Activated CD8-positive, alpha-beta memory T cell treated with anti-CD3 and anti-CD28 coated beads, Interleukin-2, amount 50 U/mL, for 48 hours (primary cell): ENCODE data around the gene VSNL1.

Source experiments
- DNase-seq: peaks from one replicate; pipeline ENCODE4 v3.0.0-alpha.2; 2020

Gene VSNL1

DNA sequence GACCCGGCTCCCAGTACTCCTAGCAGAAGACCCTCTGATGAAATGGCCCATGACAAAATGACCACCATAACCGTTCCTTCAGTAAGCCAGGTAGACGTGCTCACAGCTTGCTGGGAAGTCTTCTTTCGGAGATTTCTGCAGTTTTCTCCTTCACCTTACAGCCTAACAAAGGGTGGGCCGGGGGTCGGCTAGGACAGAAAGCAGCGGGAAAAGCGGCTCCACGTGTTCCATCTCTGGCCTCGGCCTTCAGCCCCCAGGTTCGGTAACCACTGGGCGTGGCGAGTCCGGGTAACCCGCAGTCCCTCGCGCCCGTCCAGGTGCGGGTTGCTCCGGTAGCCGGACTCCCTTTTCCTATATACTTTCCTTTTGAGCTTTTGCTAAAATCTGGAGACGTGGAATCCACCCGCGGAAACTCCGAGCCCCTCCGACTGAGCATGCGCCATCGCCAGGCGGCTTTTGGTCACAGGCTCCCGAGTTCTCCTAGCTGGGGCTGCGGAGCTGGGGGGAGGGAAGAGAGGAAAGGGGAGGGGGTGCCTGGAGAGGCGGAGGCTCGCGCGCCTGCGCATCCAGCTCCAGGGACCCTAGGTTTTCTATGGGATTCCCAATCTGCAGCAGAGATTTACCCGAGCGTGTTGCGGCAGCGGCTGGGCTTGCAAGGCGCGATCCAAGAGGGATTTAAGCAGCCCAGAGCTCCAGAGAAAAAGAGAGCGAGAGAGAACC lies at the start of gene VSNL1:
Gene VSNL1 (plus strand): TSS at position 604 of the 720 bp plus-strand sequence. CDS start 51,379 bp downstream, outside the sequence.
- DNase-seq: no peak

DNA sequence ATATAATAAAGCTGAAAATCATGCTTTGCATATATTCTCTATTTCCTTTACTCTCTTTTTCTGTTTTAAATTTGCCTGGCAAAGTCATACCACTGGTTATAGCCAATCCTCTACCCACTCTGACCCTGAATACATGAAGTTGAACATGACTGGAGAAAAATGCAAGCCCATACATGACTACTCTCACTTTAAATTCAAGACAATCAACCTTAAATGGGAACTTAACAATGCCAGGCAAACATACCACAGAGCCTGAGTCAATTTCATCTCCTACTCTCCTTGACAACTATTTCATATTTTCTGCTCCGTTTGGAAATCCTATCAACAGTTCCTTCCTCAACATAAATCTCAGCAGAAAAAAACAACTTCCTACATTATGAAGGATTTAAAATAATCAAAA lies 44.9 kb upstream of the VSNL1 start:
- no peak for DNase-seq

DNA sequence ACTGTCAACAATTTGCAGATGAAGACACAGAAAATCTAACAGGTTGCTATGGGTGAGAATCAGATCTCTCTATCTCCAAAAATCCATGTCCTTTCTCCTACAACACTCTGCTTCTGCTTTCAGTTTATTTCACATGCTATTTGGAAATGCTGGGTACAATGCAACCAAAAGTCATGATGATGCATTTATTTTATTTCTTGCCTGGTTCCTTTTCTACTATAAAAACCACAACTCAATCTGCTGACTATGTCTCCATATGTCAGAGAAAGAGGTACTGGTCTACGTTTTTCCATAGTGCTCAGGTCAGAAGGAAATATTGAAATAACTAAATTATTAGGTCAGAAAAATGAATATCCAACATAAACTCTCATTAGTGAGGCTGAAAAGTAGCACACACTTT lies 42.8 kb upstream of the VSNL1 start:
- DNase-seq: no peak

DNA sequence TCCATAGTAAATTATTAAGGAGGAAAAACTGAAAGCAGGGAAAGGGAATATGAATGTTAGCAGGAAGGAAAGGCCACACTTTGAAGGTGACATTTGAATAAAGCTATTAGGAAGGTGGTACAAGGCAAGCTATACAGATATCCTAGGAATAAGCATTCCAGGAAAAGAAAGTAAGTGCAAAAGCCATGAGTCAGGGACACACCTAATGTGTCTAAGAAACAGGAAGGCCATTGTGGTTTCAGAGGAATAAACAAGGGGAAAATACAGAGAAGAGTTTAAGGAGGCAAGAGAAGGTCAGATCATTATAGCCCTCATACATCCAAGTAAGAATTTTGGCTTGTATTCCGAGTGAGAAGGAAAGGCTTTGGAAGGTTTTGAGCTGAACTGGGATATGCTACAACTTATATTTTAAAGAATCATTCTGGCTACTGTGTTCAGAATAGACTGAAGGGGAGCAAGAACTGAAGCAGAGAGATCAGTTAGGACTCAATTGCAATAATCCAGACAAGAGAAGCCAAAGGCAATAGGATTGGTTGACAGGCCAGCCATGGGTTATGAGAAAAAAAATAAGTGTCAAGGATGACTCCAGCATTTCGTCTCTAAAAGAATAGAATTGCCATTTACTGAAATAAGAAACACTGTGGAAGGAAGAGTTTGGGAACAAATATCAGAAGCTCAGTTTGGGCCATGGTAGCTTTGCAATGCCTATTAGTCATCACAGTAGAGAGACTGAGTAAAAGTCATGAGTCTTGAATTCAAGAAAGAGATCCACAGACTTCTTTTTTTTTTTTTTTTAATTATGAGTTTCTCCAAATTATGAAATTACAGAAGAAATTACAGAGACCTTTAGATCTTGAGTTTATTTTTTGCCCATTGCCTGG lies 33.5 kb upstream of the VSNL1 start:
- DNase-seq: no peak

DNA sequence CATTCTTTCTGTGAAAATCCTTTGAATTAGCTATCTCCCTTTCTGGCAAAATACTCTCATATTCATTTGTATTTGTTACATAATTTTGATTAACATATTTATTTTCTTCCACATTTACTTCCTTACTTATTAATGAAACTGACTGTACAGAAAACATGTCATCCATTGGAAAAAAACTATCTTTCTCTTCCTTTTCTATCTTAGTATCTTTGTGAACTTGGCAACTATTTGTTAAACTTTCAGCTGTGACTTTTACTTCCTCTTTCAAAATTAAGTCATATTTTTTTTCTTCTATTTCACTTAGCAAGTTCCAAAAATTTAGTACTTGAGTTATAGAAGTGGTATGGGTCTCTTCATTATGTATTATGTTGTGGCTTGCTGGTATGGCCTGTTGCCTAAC lies 24.8 kb upstream of the VSNL1 start:
- DNase-seq: no peak

DNA sequence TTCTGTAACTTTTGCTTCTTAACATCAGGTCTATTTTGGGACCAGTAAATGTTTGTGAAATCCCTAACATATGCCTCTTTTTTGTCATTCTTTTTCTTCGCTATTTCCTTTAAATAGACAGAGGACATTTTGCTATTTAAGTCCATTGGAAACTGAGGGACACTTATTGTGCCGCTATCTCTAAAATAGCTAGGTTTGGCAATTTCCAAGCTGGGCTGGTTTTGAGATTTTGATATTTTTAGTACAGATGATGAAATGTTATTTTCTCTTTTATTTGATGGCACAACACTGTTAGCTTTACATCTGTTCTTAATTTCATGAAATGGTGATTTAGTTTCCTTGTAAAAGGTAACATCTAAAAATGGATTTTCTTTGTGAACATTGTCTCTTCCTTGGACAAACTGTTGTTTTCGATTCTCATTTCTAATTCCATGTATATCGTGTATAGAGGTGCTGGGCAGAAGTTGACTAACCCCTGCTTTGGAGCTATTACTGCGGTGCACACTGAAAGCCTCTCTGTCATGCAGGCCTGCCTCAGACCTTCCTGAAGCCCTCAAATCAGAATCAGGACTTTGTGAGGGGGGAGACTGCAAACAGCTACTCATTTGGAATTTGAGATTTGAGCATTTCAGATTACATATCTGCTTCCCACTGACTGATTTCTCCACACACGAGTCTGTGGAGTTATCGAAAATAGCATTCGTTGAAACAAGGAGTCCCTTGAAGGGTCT lies 22.9 kb upstream of the VSNL1 start:
- DNase-seq: no peak

DNA sequence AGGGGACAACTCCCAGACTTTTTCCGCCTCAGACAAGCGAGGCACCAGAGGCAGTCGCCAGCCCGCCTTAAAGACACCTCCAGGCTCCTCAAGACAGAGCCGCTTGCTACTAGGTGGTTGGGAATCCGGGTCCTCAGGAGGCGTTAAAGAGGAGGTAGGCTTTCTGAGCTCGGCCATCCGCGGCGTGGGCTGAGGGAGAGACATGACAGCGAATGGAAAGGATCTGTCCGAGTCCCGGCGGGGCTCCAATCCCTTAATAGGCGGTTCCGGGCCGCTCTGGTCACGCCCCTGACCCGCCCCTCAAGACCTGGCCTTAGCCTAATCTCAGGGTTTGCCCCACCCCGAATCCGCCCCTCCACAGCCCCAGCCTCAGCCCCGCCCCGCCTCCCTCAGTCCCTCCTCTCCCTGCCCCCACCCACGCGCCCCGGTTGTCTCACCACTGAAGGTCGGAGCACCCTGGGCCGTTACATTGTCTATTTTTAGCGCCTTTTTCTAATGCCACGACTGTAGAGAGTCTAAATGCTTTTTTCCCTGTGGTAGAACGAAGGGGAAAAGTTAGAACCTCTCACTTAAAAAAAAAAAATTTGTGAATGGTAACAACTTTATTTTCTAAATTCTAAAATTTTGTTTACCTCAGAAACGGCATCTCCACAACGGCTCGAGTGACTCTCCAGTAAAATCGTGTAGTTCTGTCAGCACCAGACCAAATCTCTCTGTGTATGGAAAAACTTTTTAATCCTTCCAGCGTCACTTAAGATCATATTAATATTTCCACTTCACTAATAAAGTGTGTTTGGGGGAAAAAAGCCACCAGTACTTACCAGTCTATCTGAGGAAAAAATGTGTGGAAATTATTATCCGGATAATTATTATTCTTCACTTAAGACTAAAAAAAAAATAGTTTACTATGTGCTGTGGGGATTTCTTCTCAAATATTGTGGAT lies 22.0 kb upstream of the VSNL1 start, which contains the start of gene RAD51AP2:
Gene RAD51AP2 (minus strand): TSS at position 229 of the 943 bp plus-strand sequence. CDS start 25 bp downstream, at position 204.
- DNase-seq: peak; percentile 74

DNA sequence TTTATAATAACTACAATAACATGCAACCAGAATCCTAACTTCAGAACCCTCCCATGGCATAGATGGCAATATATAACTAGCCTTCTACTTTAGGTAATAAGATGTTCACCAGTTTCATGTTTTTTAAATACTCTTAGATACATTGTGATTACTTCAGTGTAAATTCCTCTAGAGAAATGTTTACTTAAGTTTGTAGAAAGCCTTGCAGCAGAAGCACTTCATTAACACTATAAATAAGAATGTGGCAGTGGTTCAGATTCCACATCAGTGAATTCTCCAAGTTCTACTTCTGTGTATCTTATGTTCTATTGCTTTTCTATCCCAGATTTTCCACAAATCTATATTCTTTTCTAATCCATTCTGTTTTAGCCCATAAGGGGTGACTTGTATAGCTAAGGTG lies 21.0 kb upstream of the VSNL1 start:
- no peak for DNase-seq

DNA sequence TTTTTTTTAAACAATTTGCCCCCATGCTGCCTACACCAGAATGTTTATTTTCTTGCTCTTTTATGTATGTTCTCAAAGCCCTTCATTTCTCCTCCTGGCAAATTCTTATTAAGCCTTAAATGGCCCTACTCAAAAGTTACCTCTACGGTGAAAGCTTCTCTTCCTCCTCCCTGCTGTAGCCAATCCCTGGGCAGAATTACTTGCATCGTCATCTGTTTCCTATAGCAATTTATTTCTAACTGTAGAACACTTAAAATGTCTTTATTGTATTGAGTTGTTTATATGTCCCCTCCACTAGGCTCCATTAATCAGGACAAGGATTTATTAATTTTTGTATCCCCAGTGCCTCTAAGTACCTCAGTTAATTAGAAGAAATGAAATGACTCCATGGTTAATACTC lies 19.7 kb upstream of the VSNL1 start:
- no peak for DNase-seq

DNA sequence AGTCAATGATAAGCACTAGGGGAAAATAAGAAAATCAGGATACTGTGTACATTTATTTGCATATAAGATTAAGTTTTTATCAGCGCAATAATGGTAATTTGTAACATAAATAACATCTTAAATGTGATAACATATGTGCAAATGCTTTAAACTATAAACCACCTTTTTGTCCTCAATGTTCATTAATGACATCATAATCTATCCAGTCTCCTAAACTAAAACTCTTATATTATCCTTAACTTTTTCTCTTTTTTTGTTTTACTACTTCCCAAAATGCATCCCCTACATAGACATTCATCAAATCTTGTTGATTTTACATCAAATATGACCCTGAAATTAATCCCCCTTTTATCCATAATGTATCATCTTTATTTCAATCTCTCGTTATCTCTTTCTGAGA lies 18.9 kb upstream of the VSNL1 start:
- DNase-seq: no peak

DNA sequence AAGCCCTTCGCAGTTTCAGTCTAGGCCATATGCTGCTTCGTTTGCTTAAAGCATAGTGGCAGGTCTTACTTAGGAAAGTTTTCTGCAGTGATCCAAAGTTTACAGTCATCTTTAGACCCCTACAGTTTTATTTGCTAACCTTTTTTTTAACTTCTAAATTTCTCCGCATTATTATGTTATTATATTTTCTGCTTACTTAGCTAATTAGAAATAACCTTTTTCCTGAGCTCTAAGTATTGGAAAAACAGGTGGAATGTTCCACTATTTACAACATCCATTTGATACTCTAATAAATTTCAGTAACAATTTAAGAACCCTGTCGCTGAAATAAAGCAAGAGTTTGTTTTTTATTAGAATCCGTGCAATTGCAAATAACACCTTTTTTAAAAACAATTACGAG lies 18.2 kb upstream of the VSNL1 start:
- no peak for DNase-seq

DNA sequence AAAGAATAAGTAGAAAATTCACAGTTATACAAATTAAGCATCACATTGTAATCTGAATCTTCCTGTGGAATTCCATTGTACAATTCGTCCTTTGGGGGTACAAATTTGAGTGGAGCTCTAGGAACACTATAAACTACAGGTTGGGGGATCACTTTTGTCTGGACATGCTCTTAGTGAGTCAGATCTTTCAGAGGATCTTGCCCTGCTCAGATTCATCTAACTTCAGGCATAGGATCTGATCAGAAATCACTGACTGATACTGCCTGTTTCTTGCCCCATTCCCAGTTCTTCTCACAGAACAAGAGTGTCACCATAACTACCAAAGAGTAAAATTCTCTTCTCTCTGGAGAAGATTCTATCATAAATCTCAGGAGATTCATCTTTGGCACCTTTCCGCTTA lies 10.7 kb upstream of the VSNL1 start:
- no peak for DNase-seq

DNA sequence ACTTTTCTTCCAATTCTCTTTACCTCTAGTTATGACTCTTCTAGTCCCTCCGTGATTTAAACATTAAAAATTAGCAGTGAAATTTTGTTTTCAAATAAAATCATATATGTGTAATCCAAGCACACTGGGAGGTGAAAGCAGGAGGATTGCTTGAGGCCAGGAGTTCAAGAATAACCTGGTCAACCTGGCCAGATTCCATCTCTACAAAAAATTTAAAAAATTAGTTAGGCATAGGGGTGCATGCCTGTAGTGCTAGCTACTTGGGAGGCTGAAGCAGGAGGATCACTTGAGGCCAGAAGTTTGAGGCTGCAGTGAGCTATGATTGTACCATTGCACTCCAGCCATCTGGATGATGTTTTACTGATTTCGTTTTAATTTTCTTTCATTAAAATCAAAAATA lies 7.0 kb upstream of the VSNL1 start:
- no peak for DNase-seq

DNA sequence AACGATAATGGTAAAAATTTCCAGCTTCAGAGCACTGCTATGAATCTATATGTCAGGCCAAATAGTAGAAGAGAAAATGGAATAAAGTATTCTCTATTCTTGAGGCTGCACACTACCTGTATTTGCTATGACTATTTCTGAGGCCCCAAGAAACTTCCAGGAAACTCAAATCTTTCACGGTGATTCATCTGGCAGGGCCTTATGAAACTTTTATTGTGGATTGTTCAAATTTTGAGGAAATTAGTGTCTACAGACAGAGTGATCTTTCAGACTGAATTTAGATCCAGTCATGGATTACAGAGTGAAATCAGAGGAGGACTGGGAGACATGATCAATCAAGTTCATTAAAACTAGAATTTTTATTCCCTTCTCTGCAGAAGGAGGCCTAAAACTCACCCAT lies 4.1 kb upstream of the VSNL1 start:
- DNase-seq: no peak

DNA sequence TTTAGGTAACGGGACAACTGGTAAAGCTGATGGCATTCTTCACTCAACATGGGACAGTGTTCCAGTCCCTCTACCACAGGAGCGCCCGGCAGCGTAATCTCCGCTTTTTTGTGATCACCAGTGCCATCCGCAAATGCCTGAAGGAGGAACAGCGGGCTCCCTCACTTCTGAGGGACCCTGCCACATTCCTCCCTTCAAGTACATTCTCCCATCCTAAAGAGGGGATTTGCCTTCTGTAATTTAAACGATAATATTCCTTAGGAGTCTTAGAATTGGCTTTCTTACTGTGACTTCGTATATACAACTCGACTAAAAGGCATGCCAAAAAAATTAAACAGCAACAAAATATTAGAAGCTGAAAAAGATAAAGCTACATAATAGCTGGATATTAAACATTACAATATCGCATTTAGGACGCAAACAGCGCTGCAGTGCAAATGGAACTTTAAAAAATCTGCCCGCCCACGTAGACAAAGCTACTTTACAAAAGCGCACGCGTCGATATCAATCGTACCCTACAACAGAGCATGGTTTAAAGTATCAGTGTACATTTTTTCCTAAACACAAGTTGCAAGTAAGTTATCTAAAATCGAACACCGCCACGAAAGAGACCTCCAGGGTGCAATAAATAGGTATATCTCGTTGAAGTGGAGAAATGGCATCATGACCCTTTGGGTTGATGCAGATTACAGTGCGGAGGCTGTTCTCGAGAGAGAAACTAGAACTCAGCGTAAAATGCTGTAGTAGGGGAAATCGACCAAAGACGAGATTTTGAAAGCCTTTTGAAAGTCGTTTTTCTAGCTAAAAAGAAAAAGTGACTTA lies 2.3 kb upstream of the VSNL1 start:
- no peak for DNase-seq

DNA sequence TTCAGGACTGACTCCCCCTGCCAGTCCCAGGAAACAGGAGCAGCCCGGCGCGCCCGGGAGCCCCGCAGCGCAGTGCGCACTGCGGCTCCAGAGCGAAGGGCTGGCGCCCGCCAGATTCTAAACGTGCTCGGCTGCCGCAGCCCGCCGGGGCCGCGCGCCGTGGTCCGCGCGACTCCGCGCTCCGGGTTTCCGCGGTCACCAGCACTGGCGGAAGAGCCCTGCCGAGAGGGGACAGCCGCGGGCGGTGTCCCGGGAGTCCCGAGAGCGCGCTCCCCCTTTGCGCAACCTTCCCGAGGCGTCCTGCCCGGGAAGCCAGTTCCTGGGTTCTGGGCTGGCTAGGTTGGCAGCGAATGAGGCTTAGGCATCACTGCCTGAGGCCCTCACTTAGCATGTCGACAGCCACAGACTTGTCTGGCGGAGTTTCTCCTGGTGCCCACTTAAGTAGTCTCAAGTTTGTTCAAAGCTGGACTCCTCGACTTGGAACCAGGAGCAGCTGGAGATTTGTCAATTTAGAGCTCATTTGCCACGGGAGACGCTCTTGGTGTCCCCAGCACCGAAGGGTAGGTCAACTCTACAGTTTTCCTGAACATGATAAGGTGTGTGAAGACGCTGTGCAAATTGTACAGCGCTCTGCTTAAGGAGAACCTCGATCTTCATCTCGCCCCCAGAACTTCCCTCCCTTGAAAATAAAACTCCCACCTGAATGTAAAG lies 1.5 kb upstream of the VSNL1 start:
- peak; percentile 47 for DNase-seq

DNA sequence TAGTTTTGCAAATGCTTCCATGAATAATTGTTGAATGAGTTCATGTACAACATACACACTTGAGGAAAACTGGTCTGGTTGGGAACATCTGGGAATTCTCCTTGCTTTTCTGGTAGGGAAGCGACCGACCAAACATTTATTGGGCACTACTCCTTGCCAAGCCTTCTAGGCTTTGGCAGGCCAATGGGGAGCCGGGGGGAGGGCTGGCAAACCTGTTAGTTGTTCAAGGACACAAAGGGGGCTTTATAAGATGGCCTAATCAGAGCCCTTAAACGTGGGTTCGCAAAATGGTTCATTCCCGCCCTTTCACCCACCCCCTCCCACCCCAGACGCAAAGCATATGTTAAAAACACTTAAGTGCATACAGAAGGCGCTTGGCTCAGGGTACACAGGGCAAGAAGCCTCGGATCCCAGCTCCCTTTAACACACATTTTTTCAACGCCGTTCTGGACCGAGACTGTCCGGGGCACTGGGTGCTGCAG lies 844 bp upstream of the VSNL1 start:
- DNase-seq: no peak

DNA sequence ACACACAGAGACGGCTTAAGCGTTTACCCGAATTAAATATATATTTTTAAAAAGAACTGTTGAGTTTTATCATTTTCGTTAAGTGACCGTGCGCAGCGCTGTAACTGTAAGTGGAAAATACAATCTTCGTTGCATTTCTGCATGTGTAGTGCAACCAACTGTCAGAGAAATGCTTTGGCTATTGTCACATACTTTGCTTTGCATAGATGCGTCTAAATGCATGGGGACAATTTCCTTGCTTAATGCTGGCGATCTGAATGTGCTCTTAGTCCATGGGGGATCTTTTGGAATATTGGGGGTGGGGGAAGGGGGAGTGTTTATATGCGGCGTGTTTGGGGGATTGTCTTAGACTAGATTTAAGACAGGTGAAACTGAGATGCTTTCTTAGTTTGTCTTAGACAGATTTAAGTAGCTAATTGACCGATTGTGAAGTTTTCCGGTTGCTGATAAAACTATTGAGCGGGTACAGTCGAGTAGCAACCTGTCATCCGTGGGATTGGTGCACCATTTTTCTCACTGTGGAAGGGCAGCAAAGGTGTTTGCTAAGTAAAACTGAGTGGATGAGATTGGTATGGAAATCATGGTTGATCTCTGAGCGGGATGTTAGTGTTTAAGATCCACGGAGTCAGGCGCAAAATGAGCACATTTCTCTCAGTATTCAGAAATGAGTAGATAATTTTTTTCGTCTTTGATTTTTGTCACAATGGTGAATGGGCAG lies 476 bp downstream of the VSNL1 start:
- DNase-seq: no peak

DNA sequence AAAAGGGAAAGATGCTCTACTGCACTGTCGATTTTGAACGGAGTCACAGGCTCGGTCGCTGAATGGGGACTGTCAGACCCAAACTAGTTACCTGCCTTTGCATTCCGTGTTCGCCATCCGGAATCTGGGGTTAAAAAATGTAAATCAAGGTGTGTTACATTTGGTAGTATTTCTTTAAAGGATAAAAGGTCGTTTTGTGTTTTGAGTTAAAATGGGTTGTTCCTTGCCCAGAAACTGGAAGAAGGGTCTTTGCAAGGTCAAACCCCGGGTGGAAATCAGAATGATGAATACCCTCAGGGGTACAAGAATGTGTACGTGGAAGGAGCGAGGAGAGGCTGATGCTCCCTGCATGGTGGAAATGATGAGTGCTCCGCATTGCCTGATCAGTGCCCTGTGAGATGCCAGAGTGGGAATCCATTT lies 1.0 kb downstream of the VSNL1 start:
- no peak for DNase-seq

DNA sequence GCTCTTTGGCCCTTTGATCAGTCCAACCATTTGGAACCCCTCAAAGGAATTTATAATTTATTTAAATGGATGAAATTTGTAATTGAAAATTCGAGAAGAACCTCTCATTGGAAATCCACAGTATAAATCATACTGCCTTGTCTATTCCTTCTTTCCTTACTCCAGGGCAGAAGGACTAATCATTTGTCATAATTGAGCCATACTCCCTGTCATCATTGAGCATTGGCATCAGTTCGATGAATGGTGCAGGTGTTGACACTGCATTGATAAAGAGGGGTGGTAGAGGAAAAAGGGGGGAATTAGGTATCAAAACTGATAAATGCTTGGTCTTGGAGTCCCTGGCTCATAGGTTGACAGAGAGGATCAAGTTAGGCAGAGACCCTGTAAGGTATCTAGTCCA lies 2.0 kb downstream of the VSNL1 start:
- DNase-seq: no peak
